ENCODE results near the gene EFCAB14. TPM values are rescaled to one million over a fixed set of nuclear protein-coding genes. Genes with fewer than 3 reads are reported as not detected.

EFCAB14 gene
- total and polyA plus RNA-seq, 2 experiments from 2014 or later = 38.5 to 79.3 TPM

DNA sequence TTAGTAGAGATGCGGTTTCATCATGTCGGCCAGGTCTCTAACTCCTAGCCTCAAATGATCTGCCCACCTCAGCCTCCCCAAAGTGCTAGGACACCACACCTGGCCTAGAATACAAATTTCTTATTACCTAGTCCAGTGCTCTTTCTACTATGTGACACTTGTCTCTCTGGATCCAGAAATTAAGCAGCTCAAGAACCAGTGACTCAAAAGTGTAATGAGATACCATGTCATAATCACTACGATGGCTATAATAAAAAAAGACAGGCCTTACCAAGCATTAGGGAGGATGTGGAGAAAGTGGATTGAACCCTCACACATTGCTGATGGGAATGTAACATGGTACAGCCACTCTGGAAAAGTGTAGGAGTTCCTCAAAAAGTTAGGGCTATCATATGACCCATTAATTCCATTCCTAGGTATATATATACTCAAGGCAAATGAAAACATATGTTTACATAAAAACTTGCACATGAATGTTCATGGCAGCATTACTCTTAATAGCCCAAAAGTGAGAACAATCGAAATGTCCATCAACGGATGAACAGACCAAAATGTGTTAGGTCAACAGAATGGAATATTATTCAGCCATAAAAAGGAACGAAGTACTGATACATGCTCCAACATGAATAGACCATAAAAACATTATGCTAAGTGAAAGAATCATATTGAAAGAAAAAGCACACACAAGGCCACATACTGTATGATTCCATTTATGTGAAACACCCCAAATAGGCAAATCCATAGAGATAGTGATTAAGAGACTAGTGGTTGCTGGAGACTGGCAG lies 38.9 kb downstream of the EFCAB14 start:
- no peaks in the 10 kb centered on the region for H3K4me1 ChIP-seq (ENCODE audit: insufficient read depth)
- H3K27me3 ChIP-seq = no peaks in the 10 kb centered on the region
- H3K9me2 ChIP-seq (replicated peaks; ENCODE audit: insufficient read depth) = no peaks in the 10 kb centered on the region
- H2AFZ ChIP-seq = no peak overlapping the region
- WGBS (ENCODE audit: low lambda C conversion rate, missing lambda C conversion rate) = 95% methylated on average over 6 of the region's 6 CpGs
- no peak overlapping the region for H3K4me3 ChIP-seq
- DNase-seq (ENCODE audit: low spot score) = no peak
- H3K36me3 ChIP-seq (replicated peaks; ENCODE audit: insufficient read depth, low read depth) = peaks cover 4% of the 10 kb centered on the region
- H3K79me2 ChIP-seq = no peaks in the 10 kb centered on the region
- TF ChIP-seq, protein P1, sequence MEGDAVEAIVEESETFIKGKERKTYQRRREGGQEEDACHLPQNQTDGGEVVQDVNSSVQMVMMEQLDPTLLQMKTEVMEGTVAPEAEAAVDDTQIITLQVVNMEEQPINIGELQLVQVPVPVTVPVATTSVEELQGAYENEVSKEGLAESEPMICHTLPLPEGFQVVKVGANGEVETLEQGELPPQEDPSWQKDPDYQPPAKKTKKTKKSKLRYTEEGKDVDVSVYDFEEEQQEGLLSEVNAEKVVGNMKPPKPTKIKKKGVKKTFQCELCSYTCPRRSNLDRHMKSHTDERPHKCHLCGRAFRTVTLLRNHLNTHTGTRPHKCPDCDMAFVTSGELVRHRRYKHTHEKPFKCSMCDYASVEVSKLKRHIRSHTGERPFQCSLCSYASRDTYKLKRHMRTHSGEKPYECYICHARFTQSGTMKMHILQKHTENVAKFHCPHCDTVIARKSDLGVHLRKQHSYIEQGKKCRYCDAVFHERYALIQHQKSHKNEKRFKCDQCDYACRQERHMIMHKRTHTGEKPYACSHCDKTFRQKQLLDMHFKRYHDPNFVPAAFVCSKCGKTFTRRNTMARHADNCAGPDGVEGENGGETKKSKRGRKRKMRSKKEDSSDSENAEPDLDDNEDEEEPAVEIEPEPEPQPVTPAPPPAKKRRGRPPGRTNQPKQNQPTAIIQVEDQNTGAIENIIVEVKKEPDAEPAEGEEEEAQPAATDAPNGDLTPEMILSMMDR (IDR thresholded peaks at IDR 0.05; ENCODE audit: poor library complexity) = no peak
- no peak for TF ChIP-seq EZH2 (IDR thresholded peaks at IDR 0.05; ENCODE audit: borderline replicate concordance)
- TF ChIP-seq EZH2phosphoT487 (IDR thresholded peaks at IDR 0.05; ENCODE audit: low read depth, severe bottlenecking, unreplicated experiment) = no peak
- no peaks in the 10 kb centered on the region for H4K20me1 ChIP-seq (ENCODE audit: insufficient read depth, poor library complexity, severe bottlenecking)
- no peak overlapping the region for H3K27ac ChIP-seq
- H3K4me2 ChIP-seq = no peak overlapping the region
- H3K9me3 ChIP-seq (ENCODE audit: low read depth) = no peaks in the 10 kb centered on the region

DNA sequence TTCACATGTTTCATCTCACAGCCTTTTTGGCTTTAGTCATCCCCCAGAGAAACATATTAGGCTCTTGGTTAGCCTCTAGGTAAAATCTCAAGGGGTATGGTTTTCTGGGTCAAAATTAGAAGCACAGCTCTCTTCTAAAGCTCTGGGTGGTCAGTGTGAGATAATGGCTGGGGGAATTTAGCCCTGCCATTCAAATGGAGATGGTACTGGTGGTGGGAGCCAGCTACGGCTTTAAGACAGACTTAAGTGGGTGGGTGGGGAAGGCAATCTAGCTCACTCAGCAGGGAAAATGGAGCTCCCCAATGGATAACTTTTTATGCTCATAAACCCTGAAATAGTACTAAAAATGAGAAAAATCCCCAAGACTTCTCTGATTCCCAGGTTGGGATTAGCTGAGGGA lies 41.6 kb downstream of the EFCAB14 start:
- TF ChIP-seq EZH2phosphoT487 (IDR thresholded peaks at IDR 0.05; ENCODE audit: low read depth, severe bottlenecking, unreplicated experiment) = no peak
- TF ChIP-seq, protein P1 (IDR thresholded peaks at IDR 0.05; ENCODE audit: poor library complexity) = no peak
- TF ChIP-seq EZH2 (IDR thresholded peaks at IDR 0.05; ENCODE audit: borderline replicate concordance) = no peak
- Histone ChIP-seq H3K4me2 (no peak overlapping the region), H3K27me3 (no peaks in the 10 kb centered on the region), H3K9me3 (ENCODE audit: low read depth) (no peaks in the 10 kb centered on the region), H4K20me1 (ENCODE audit: insufficient read depth, poor library complexity, severe bottlenecking) (no peaks in the 10 kb centered on the region), H3K79me2 (no peaks in the 10 kb centered on the region), H3K9me2 (replicated peaks; ENCODE audit: insufficient read depth) (no peaks in the 10 kb centered on the region), H3K36me3 (replicated peaks; ENCODE audit: insufficient read depth, low read depth) (peaks cover 4% of the 10 kb centered on the region), H2AFZ (no peak overlapping the region), H3K27ac (no peak overlapping the region), H3K4me3 (no peak overlapping the region), H3K4me1 (ENCODE audit: insufficient read depth) (no peaks in the 10 kb centered on the region)
- WGBS (ENCODE audit: low lambda C conversion rate, missing lambda C conversion rate) = 96% methylated on average over 1 of the region's 1 CpG
- no peak for DNase-seq (ENCODE audit: low spot score)

DNA sequence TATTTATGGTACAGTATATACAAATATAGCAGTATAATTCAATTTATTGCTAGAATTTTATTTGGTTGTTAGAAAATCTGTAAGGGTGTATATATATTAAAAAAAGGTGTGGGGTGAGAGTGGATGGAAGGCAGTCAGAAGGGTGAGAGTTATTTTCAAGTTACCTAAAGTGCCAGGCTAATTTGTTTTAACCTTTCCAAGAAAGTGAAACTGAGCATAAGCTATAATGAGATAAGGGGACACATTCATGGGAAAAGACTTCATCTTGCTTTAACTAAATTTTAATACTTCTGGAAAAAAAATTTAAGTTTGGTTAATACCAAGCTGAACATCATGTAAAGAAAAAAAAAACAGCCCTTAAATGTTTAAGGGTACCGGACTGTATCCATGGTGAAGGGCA lies 42.4 kb downstream of the EFCAB14 start:
- Histone ChIP-seq H2AFZ (no peak overlapping the region), H3K4me3 (no peak overlapping the region), H3K27ac (no peak overlapping the region), H3K79me2 (no peaks in the 10 kb centered on the region), H3K4me1 (ENCODE audit: insufficient read depth) (no peaks in the 10 kb centered on the region), H3K27me3 (no peaks in the 10 kb centered on the region), H3K9me3 (ENCODE audit: low read depth) (no peaks in the 10 kb centered on the region), H4K20me1 (ENCODE audit: insufficient read depth, poor library complexity, severe bottlenecking) (no peaks in the 10 kb centered on the region), H3K36me3 (replicated peaks; ENCODE audit: insufficient read depth, low read depth) (peaks cover 4% of the 10 kb centered on the region), H3K4me2 (no peak overlapping the region), H3K9me2 (replicated peaks; ENCODE audit: insufficient read depth) (no peaks in the 10 kb centered on the region)
- DNase-seq (ENCODE audit: low spot score) = no peak
- WGBS (ENCODE audit: low lambda C conversion rate, missing lambda C conversion rate) = 95% methylated on average over 1 of the region's 1 CpG
- TF ChIP-seq EZH2phosphoT487 (IDR thresholded peaks at IDR 0.05; ENCODE audit: low read depth, severe bottlenecking, unreplicated experiment) = no peak
- TF ChIP-seq, protein P1 (IDR thresholded peaks at IDR 0.05; ENCODE audit: poor library complexity) = no peak
- TF ChIP-seq EZH2 (IDR thresholded peaks at IDR 0.05; ENCODE audit: borderline replicate concordance) = no peak
